Stimulated activated CD4-positive, alpha-beta T cell treated with anti-CD3 and anti-CD28 coated beads, Interleukin-12 subunit alpha, Interleukin-12 subunit beta, amount 100 ng/mL, for 48 hours (primary cell): Measurements from ENCODE around the gene LPGAT1.
"Not testable (repeated sequence)": the region's sequence is repeated elsewhere in the genome, so short reads cannot be mapped to it uniquely, and the experiment has no call there.

Source experiments
- DNase-seq, 3 donors: peaks; one replicate each; pipeline ENCODE4 v3.0.0-alpha.2; 2020; ENCODE audit warnings: low read depth in 2 of 3, low spot score in 1 of 3

The LPGAT1 gene

DNA sequence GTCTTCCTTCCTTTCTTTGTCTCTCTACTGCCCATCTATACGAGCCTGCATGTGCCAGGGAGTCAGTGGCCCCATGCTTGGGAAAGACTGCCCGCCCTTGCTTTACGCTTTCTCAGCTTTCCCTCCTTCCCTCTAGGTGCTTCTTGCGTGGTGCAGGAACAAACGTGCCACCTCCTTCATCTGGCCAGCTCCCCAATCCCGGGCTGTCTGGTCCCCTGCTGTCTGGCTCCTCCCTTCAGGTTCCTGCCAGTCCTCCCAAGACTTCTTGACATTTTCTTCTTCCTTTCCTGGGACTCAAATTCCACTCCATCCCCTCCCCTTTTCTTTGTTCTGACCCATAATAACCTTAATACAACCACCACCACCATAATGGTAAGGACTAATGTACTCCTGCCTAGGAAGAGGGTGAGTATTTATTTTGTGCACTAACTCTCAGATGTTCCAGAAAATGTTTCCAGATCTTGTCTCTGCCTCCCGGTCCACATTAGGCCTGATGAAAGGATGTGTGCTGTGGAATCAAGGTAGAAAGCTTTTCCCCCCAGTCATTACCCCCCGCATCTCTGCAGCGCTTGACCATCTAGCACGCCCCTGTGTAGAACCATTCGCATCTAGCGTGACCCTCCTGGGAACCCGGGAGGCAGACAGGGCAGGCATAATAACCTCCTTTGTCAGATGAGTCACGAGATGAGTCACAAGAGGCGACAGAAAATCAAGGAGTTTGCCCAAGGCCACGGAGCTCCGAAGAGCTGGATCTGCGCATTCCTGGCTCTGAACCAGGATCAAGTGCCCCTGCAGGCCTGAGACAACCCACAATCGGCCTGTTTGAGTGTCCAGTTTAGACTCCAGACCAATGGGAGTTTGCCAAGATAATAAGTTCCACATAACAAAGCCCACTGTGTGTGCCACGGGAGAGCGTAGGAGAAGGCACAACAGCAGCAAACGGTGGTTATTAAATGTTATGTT lies 95.1 kb downstream of the LPGAT1 start:
- DNase-seq: no peak

DNA sequence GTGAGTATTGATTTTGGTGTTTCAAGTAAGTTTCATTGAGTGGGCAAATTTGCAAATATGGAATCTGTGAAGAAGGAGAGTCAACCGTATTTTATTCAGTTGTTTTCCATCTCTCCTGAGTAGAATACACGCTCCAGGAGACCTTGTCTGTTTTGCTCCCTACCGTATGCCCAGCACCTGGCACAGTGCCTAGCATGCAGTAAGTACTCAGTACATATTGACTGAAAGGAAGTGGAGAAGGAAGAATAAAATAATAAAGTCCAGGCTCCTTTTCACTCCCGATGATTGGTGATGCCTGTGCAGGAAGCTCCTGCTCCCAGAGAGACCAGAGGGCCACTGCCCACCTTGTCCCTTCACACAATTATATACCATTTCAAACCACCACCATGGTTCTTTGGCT lies 95.8 kb downstream of the LPGAT1 start:
- DNase-seq: no peak

DNA sequence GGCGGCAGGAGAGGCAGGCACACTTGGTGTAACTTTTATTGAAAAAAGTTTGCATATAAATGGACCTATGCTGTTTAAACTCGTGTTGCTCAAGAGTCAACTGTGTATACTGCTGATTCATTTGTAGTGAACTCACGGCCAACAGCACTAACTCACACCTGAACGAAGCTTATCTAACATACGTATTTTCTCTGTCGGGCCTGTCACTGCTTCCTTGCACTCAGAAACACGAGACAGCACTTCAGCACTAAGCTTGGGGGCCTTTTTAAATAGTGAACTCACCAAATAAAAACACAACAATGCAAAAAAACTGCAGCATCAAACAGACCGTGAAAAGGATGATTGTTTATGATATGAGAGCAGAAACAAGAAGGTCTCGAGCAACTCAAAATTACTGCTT lies 96.2 kb downstream of the LPGAT1 start:
- DNase-seq: no peak

DNA sequence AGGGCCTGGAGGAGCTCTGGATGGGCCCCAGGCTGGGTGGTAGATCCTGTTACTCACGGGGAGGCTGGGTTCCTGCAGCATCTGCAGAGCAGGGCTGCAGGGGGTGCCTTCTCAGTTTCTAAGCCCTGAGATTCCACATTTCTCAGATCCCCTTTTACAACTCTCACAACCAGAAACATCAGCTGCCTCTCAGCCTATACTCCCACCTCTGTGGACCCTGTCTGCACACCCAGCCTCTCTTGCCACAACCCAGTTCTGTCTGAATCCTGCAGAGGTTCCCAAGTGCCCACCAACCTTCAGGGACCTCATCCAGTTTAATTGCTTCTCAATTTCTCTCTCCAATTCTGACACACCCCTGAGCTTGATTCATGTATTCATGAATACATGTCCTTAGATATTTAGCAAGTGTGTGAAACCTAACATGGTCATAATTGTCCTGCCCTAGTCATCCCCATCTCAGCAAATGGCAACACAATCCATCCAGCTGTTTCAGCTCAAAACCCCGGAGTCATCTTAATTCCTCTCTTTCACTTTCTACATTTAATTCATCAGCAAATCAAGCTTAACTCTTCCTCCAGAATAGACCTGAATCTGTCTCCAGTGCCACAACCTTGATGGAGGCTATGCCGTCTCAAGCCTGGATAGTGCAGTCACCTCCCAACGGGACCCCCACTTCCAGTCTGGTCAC lies 98.1 kb downstream of the LPGAT1 start:
- no peak for DNase-seq

DNA sequence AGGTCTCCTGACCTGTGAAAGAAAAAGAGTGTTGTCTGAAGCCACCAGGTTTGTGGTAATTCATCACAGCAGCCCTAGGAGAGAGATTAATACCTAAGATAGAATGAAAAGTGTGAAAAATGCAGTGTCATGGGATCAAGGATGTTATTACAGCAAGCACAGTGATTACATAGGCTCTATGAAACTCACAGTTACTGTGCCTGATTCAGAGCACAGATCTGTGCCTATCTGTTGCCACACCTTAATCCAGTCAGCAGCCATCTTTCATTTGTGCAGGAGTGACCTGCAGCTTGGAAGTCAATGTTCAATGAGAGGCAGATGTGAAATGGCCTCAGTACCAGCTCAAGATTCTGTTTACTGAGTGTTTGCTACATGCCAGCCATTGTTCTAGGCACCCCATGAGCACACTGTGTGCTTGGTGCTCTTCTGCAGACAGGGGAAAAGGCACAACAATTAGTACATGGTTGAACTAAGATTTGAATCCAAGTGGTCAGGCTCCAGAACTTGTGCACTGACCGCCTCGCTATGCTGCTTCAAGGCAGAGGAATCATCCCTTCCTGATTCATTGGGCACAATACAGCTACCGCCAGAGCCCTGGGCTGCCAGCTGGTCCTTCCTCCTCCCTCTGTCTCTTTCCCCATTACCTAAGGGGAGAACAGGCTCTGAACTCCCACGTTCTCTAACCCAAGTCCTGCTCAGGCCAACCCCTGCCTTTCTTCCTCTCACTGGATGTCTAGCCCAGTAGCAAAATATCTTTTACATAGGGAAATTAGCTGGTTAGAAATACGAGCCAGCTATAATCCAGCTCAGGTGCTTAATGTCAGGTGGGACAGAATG lies 98.9 kb downstream of the LPGAT1 start:
- DNase-seq: no peak

DNA sequence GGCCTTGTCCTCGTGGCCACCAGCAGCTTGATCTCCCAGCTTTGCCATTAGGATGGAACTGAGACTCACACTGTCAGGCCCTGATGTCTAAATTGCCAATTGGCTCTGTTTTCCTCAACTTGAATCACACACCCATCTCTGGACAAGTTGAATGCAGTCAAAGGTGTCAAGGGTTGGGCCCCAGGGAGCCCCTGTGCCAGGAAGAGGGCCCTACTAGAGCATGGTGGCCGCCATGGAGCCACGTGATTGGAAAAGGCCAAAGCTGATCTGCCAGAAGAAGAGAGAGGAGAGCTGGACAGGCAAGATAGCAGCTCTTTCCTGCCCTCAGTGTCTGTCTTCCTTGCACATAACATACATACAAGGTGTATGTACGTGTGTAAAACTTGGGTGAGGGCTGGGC lies 100.2 kb downstream of the LPGAT1 start:
- DNase-seq: no peak

DNA sequence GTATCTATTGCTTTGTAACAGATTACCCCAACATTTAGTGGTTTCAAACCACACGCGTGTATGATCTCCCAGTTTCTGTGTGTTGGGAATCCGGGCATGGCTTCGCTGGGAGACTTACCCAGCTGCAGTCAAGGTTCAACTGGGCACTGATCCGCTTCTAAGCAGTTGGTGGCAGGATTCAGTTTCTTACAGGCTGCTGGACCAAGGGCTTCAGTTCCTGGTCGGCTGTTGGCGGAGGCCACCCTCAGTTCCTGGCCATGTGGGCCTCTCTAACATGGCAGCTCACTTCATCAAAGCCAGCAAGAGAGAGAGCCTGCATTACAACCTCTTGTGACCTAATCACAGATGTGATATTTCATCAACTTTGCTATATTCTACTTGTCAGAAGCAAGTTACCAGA lies 101.3 kb downstream of the LPGAT1 start:
- no peak for DNase-seq

DNA sequence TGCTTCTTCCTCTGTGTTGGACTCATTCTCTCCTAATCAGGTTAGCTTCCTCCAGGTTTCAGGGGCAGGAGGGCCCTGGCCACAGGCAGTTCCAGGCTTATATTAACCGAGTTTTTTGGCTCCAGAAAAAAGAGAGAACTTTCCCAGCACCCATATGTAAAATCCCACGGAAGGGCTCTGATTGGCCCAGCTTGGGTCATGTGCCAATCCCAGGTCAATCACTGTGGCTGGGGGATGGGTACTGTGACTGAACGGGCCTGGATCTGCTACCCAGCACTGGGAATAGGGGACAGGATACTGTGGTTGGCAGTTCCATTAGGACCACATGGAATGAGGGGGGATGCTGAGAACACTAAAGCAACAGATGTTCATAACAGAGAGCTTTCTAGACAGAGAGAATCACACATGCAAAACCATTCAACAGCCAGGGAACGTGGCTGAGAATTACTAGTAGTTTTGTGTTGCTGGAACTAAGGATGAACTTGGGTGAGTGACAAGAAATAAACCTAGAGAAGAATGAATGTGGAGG lies 104.0 kb downstream of the LPGAT1 start:
- DNase-seq: no peak

DNA sequence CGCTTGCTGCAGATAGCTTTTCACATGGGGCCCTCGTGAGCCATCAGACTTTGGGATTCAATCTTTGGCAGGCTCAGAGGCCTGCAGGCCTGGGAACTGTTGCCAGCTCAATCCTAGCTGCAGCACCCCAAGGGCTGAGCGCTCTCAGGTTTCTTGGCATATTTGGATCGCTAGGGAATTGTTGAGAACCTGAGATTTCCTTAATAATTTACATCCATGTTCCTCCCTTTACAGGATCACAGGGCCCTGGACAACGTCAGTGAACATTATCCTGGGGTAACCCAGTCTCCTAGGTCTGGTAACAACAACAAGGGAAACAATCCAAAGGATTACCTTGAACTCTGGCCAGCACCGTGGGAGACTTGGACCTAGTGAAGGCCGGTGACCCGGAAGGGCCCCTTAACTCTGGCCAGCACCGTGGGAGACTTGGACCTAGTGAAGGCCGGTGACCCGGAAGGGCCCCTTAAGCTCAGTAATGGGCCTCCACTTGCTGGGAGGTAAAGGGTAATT lies 105.8 kb downstream of the LPGAT1 start:
- DNase-seq: no peak

DNA sequence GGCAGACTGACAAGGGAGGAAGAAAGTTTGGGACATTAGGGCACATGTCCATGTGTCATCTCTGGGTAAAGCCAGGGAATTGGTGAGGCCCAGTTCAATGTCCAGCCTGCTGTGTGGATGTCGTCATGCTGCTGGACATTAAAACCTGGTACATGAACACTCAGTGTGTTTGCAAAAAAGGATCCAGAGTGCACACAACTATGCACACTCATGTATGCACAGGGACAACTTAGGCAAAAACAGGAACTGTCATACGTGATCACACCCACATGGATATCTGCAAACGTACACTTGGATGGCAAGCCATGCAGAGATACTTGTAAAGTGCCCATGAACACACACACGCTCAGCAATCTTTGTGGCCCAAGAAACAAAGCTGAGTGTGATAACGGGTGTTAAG lies 107.3 kb downstream of the LPGAT1 start:
- DNase-seq: no peak

DNA sequence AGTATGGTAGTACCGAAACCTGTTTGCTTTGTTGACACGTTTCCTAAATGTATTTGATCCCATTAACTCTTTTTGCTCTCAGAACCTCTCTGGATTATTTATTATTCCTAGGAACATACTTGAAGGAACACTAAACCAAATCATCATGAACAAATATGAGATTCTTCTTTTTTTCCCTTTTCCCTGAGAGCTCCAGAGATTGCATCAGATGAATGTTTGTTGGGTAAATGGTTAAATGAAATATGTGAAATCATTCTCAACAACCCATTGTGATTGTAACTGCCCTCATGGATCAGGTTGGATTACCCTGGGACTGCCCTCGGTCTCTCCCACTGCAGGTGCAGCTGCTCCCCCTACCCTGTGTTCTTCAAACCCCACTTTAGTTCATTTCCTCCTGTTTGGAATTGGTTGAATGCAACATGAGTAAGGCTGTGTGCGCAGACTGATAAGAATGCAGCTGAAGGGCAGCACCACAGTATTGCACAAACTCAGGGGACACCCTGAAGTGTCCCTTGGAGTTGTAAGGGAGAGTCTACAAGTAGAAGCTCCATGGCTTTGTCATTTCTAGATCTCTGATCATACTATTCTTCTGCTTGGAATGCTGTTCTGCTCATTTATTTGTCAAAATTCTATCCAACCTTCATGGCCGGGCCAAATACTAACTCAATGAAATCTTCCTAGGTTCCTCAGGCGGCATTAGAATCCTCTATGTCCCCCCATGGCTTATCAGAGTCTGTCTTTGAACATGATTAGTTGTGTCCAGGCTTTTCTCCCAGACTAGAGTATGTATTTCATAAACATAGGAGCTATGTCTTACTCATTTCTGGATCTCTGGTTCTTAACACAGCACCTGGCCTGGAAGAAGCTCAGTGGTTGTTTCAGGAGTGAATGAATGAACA lies 108.0 kb downstream of the LPGAT1 start:
- no peak for DNase-seq

DNA sequence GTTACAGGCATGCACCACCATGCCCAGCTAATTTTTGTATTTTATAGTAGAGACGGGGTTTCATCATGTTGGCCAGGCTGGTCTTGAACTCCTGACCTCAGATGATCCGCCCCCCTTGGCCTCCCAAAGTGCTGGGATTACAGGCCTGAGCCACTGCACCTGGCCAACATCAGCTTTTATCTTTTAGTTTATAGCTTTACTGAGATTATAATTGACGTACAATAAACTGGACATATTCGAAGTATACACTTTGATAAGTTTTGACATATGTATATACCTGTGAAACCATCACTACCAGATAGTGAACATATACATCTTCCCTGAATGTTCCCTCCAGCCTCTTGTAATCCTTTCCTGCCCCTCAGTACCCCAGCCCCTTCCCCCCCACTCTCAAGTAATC lies 114.0 kb downstream of the LPGAT1 start:
- DNase-seq: not testable (repeated sequence)

DNA sequence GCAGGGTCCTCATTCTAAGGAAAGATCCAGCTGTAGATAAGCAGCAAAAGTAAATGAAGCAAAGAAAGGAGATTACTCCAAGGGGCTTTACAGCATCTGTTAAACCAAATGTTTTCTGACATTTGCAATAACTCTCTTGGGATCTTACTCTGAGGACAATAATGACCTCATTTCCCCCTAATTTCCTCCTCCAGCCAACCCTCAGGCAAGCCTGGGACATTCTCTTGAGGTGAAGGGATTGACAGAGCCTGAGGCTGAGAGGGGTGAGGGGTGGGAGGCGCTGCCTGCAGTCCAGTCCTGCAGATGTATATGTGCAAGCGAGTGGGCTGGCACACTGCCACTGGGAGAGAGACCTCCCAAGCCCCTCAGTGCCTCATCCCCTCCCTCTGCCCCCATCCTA lies 114.6 kb downstream of the LPGAT1 start:
- no peak for DNase-seq

DNA sequence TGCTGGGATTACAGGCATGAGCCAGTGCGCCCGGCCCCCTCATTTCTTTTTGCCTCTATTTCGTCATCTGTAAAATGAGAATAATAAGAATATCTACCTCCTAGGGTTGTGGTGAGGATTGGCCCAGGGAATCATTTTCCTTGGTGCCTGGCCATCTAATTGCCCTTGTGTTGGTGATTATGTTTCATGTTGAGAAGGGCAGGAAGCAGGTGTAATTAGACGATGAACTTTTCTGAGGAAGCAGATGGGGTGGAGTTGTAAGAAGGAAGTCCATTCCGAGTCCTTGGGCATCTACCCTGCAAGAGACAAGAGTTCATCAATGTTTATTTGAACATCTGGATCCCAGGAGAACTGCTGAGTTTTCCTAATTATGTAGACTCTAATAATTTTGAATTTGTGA lies 116.4 kb downstream of the LPGAT1 start:
- DNase-seq: no peak

DNA sequence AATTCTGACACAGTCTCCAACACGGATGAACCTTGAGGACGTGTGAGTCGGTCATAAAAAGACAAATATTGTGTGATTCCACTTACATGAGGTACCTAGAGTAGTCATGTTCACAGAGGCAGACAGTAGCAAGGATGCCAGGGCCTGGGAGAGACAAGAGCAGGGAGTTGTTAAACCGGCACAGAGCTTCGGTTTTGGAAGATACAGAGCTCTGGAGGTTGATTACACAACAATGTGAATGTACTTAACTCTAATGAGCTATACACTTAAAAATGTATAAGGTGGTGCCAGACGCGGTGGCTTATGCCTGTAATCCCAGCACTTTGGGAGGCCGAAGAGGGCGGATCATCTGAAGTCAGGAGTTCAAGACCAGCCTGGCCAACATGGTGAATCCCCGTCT lies 117.3 kb downstream of the LPGAT1 start:
- DNase-seq: no peak

DNA sequence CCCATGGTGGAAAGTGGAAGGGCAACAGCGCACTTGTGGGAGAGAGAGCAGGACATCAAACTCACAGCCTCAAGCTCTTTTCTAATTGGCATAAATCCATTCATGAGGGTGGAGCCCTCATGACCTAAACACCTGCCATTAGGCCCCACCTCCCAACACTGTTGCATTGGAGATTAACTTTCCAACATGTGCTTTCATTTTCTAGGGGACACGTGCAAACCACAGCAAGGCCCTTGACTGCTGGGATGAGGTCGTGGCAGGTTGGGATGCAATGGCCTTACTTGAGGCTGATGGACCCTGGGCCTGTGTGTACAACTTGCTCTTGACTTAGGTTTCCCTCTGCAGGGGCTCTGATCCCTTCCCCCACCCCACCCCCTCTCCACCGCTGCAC lies 119.3 kb downstream of the LPGAT1 start:
- no peak for DNase-seq

DNA sequence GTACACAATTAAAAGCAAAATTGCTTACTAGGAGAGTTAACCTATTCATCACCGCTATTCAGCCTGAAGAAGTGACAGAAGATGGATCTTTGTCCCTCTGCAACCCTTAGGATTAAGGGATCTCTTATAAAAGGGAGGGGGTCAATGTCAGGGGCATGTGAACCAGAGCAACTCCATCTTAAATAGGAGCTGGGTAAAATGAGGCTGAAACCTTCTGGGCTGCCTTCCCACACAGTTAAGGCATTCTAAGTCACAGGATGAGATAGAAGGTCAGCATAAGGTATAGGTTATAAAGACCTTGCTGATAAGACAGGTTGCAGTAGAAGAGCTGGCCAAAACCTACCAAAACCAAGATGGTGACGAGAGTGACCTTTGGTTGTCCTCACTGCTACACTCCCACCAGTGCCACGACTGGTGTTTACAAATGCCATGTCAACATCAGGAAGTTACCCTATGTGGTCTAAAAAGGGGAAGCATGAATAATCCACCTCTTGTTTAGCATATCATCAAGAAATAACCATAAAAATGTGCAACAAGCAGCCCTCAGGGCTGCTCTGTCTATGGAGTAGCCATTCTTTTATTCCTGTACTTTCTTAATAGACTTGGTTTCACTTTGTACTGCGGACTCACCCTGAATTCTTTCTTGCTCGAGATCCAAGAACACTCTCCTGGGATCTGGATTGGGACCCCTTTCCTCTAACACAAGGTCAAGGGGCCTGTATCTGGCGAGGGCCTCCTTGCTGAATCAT lies 119.8 kb downstream of the LPGAT1 start:
- DNase-seq: no peak

DNA sequence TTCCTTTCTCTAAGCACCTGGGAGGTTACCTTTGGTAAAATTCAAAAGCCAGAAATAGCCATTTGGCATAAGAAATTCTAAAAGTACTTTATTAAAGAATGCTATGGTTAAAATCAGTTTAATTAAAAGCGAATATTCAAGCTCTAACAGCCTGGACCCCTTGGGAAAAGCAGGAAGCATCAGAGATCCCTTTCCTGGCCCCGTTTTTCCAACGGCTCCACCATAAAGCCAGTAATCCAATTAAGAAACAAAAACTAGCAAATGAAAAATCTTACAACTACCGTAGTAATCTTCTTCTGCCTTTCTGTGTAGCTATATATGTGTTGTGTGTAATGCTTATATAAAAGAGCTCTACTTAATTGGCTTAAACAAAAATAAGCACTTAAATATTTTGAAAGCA lies 121.6 kb downstream of the LPGAT1 start:
- no peak for DNase-seq

DNA sequence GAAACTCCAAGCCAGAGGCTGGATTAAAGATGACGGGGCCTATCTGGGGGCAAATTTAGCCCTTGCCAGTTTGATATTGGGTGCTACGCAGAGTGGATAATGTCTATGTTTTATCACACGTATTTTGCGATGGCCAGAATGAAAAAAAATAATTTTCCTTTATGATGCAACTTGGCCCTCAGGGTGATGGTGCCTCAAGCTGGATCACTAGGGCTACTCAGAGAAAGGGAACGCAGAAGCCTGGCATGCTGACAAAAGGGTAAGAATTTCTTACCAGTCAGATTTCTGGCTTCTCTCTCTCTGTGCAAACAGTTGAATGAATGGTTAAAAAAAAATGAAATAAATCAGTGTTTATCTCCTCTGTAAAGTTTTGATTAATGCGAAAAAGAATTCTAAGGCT lies 122.6 kb downstream of the LPGAT1 start:
- DNase-seq: no peak
